Esophagus squamous epithelium (tissue), 4 donors: ENCODE data around the gene SATB1.

Experiments
- POLR2A ChIP-seq, 4 donors: fragments of 450-650 bp; IDR thresholded peaks; one replicate each; pipeline ENCODE4 v1.6.1; 2017; ENCODE audit warnings: antibody characterized with exemption in 4 of 4, mild to moderate bottlenecking in 4 of 4, moderate library complexity in 3 of 4
- TF ChIP-seq, protein P1 (sequence below), 6 experiments: fragments of 450-650 bp in 4 of 6; fragments of 200-600 bp in 2 of 6; sonication (generic) in 2 of 6; IDR thresholded peaks; one replicate each; pipeline ENCODE4 v1.5.1; 2016 to 2019; ENCODE audit warnings: antibody characterized with exemption in 6 of 6, mild to moderate bottlenecking in 4 of 6, moderate library complexity in 4 of 6

GRCh38 chr3:18474202-18474601, 49.1 kb upstream of the SATB1 start:
- TF ChIP-seq, protein P1, sequence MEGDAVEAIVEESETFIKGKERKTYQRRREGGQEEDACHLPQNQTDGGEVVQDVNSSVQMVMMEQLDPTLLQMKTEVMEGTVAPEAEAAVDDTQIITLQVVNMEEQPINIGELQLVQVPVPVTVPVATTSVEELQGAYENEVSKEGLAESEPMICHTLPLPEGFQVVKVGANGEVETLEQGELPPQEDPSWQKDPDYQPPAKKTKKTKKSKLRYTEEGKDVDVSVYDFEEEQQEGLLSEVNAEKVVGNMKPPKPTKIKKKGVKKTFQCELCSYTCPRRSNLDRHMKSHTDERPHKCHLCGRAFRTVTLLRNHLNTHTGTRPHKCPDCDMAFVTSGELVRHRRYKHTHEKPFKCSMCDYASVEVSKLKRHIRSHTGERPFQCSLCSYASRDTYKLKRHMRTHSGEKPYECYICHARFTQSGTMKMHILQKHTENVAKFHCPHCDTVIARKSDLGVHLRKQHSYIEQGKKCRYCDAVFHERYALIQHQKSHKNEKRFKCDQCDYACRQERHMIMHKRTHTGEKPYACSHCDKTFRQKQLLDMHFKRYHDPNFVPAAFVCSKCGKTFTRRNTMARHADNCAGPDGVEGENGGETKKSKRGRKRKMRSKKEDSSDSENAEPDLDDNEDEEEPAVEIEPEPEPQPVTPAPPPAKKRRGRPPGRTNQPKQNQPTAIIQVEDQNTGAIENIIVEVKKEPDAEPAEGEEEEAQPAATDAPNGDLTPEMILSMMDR (IDR thresholded peaks at IDR 0.05): no peak
- TF ChIP-seq POLR2A (IDR thresholded peaks at IDR 0.05): no peak
